HCT116 (cell line): ENCODE data around the gene NCCRP1. TPM values are rescaled to one million over a fixed set of nuclear protein-coding genes. Genes with fewer than 3 reads are reported as not detected.

Source experiments
- ATAC-seq: fragments of 200-7000 bp; cut with Tn5 transposase; 2 replicates; pipeline ENCODE4 v1.9.1; 2020; ENCODE audit warnings: mild to moderate bottlenecking, moderate library complexity
- BruUV-seq: library from RNA; stranded (reverse); fragments of 400-500 nt; replicated peaks from 2 replicates; lab custom pipeline; 2021; lab: Mats Ljungman, UMichigan
- CTCF ChIA-PET: fragments of 300-600 bp; sonication (Branson Sonifier 250); formaldehyde crosslinking; loops from one replicate; lab custom pipeline; 2021; ENCODE audit warnings: antibody characterized with exemption; lab: Charles Lee
- POLR2A ChIA-PET: fragments of 300-600, 350-600 bp; sonication (Branson Sonifier 250); formaldehyde crosslinking; loops from one replicate; lab custom pipeline; 2021; ENCODE audit warnings: antibody characterized with exemption; lab: Charles Lee
- RAD21 ChIA-PET, 2 experiments: fragments of 300-600 bp; sonication (Branson Sonifier 250); formaldehyde crosslinking; loops; one replicate each; lab custom pipeline; 2023; ENCODE audit warnings: low total read pairs in 2 of 2; ENCODE audit not compliant: uncharacterized antibody in 2 of 2, unreplicated experiment in 2 of 2, low non-redundant PET in 1 of 2; lab: Charles Lee
- DNase-seq: peaks from one replicate; pipeline ENCODE4 v3.0.0-alpha.2; 2010; ENCODE audit warnings: low read depth, low spot score
- H2AFZ ChIP-seq: fragments of 200-600 bp; shearing (Covaris generic), sonication (generic); 2 replicates; pipeline ENCODE4 v1.6.1; 2017; ENCODE audit warnings: low read depth, mixed run types, mixed read lengths, antibody characterized with exemption, low read length; ENCODE audit not compliant: poor library complexity, severe bottlenecking
- H3K27ac ChIP-seq: 2 replicates; pipeline ENCODE4 v1.5.1; 2012; ENCODE audit warnings: low read depth, low read length
- H3K27me3 ChIP-seq: fragments of 200-600 bp; sonication (generic); 2 replicates; pipeline ENCODE4 v1.6.1; 2016; ENCODE audit warnings: mixed run types, low read length, mixed read lengths; ENCODE audit not compliant: insufficient read depth
- H3K36me3 ChIP-seq, 2 experiments: fragments of 200-500 bp in 1 of 2; fragments of 200-600 bp in 1 of 2; sonication (Bioruptor generic) in 1 of 2; sonication (generic) in 1 of 2; 2 replicates each; pipeline versions ENCODE4 v1.5.1 to v1.6.1; 2014 to 2016; ENCODE audit warnings: low read length in 2 of 2, inconsistent platforms in 1 of 2, mixed read lengths in 1 of 2, mixed run types in 1 of 2; ENCODE audit not compliant: insufficient read depth in 2 of 2, control insufficient read depth in 1 of 2
- H3K4me1 ChIP-seq, 2 experiments: fragments of 200-600 bp in 1 of 2; sonication (generic) in 1 of 2; 2 replicates each; pipeline versions ENCODE4 v1.5.1 to v1.6.1; 2012 to 2017; ENCODE audit warnings: low read length in 2 of 2, inconsistent platforms in 1 of 2, mild to moderate bottlenecking in 1 of 2, mixed read lengths in 1 of 2, mixed run types in 1 of 2, moderate library complexity in 1 of 2; ENCODE audit not compliant: insufficient read depth in 2 of 2, control insufficient read depth in 1 of 2
- H3K4me2 ChIP-seq: fragments of 200-600 bp; sonication (generic); 2 replicates; pipeline ENCODE4 v1.6.1; 2017; ENCODE audit warnings: mixed run types, low read length, mixed read lengths
- H3K4me3 ChIP-seq, 2 experiments: fragments of 200-600 bp in 1 of 2; sonication (generic) in 1 of 2; replicated peaks in 1 of 2; 2 replicates each; pipeline ENCODE4 v1.5.1; 2011 to 2016; ENCODE audit warnings: low read length in 2 of 2, control low read depth in 1 of 2, low read depth in 1 of 2, mild to moderate bottlenecking in 1 of 2, mixed read lengths in 1 of 2, mixed run types in 1 of 2
- H3K79me2 ChIP-seq: fragments of 200-600 bp; sonication (generic); 2 replicates; pipeline ENCODE4 v1.6.1; 2017; ENCODE audit warnings: mild to moderate bottlenecking, mixed run types, low read length, moderate library complexity, mixed read lengths; ENCODE audit not compliant: insufficient read depth
- H3K9ac ChIP-seq: fragments of 200-600 bp; sonication (generic); 2 replicates; pipeline ENCODE4 v1.6.1; 2016; ENCODE audit warnings: low read length, mixed read lengths
- H3K9me2 ChIP-seq: fragments of 200-600 bp; sonication (generic), shearing (Covaris generic); 2 replicates; pipeline ENCODE4 v1.6.1; 2017; ENCODE audit warnings: mixed run types, mild to moderate bottlenecking, moderate library complexity; ENCODE audit not compliant: insufficient read depth
- H3K9me3 ChIP-seq, 2 experiments: fragments of 200-500 bp in 1 of 2; fragments of 200-600 bp in 1 of 2; sonication (Bioruptor generic) in 1 of 2; sonication (generic) in 1 of 2; 2 replicates each; pipeline ENCODE4 v1.6.1; 2014 to 2017; ENCODE audit warnings: low read length in 2 of 2, mixed read lengths in 2 of 2, inconsistent platforms in 1 of 2, low read depth in 1 of 2, mild to moderate bottlenecking in 1 of 2, mixed run types in 1 of 2, moderate library complexity in 1 of 2; ENCODE audit not compliant: control insufficient read depth in 1 of 2, insufficient read depth in 1 of 2
- H4K20me1 ChIP-seq: fragments of 200-600 bp; sonication (generic), shearing (Covaris generic); 2 replicates; pipeline ENCODE4 v1.6.1; 2017; ENCODE audit warnings: mixed run types, mild to moderate bottlenecking, moderate library complexity; ENCODE audit not compliant: insufficient read depth
- ATF3 ChIP-seq: IDR thresholded peaks from 2 replicates; pipeline ENCODE4 v1.6.1; 2012
- CEBPB ChIP-seq: IDR thresholded peaks from 2 replicates; pipeline ENCODE4 v1.6.1; 2012; ENCODE audit warnings: low read depth
- EGR1 ChIP-seq: IDR thresholded peaks from 2 replicates; pipeline ENCODE4 v1.6.1; 2012; ENCODE audit warnings: low read depth
- POLR2AphosphoS5 ChIP-seq: IDR thresholded peaks from 2 replicates; pipeline ENCODE4 v1.6.1; 2011; ENCODE audit warnings: mild to moderate bottlenecking, low read depth, low read length, moderate library complexity
- RAD21 ChIP-seq: IDR thresholded peaks from 2 replicates; pipeline ENCODE4 v1.6.1; 2012; ENCODE audit warnings: low read depth, mild to moderate bottlenecking
- REST ChIP-seq: IDR thresholded peaks from 2 replicates; pipeline ENCODE4 v1.6.1; 2012; ENCODE audit warnings: low read depth
- SP1 ChIP-seq: IDR thresholded peaks from 2 replicates; pipeline ENCODE4 v1.6.1; 2012; ENCODE audit warnings: low read depth
- SRF ChIP-seq: IDR thresholded peaks from 2 replicates; pipeline ENCODE4 v1.6.1; 2012; ENCODE audit warnings: low read depth
- YY1 ChIP-seq: IDR thresholded peaks from 2 replicates; pipeline ENCODE4 v1.6.1; 2011; ENCODE audit warnings: low read length, low read depth, moderate library complexity, mild to moderate bottlenecking; ENCODE audit not compliant: insufficient replicate concordance; ENCODE audit errors: extremely low read depth
- ZBTB33 ChIP-seq: IDR thresholded peaks from 2 replicates; pipeline ENCODE4 v1.6.1; 2011; ENCODE audit warnings: mild to moderate bottlenecking, low read length, moderate library complexity; ENCODE audit not compliant: insufficient replicate concordance; ENCODE audit errors: extremely low read depth
- ZFX ChIP-seq: fragments of 450-650 bp; IDR thresholded peaks from 2 replicates; pipeline ENCODE4 v1.6.1; 2017
- ZNF274 ChIP-seq: fragments of 200-500 bp; sonication (Bioruptor generic); IDR thresholded peaks from 2 replicates; pipeline ENCODE4 v1.6.1; 2014; ENCODE audit warnings: mild to moderate bottlenecking, low read depth, low read length, inconsistent platforms
- intact Hi-C: fragments of 100-400 bp; cut with micrococcal nuclease; formaldehyde crosslinking; loops from 2 replicates; pipeline ENCODE4 v1.10.0; 2022
- total RNA-seq: library from RNA; stranded (reverse); gene quantifications from one replicate; pipeline ENCODE4 v1.2.1, GENCODE V29; 2021; ENCODE audit not compliant: unreplicated experiment

NCCRP1 gene
- total RNA-seq, 1 experiment from 2014 or later, result 0.12 TPM

GRCh38 chr19:39147480-39147879 lies 49.3 kb upstream of the NCCRP1 start:
- no peaks in the 10 kb centered on the region for H3K27me3 ChIP-seq
- H3K4me3 ChIP-seq, result no peak overlapping the region
- ChIA-PET POLR2A (no interaction called here), CTCF (no interaction called here), RAD21 (no interaction called here)
- no peaks in the 10 kb centered on the region for H3K9me3 ChIP-seq
- intact Hi-C loops, result no loop called here
- no peak overlapping the region for H3K27ac ChIP-seq
- no peaks in the 10 kb centered on the region for H3K9me2 ChIP-seq
- no peak overlapping the region for H3K9ac ChIP-seq
- peaks cover 90% of the 10 kb centered on the region for H3K79me2 ChIP-seq
- DNase-seq (no peak), ATAC-seq (no peak)
- H3K36me3 ChIP-seq, result no peaks in the 10 kb centered on the region
- peaks cover 0 to 4% of the 10 kb centered on the region in 2 experiments; a peak in 1 of 4 replicates for H3K4me1 ChIP-seq
- no peak overlapping the region for H3K4me2 ChIP-seq
- no peak for TF ChIP-seq CEBPB
- TF ChIP-seq ATF3, result no peak
- TF ChIP-seq ZNF274, result no peak
- no peak for TF ChIP-seq SP1
- TF ChIP-seq RAD21, result no peak
- TF ChIP-seq SRF, result no peak
- TF ChIP-seq ZBTB33, result no peak
- TF ChIP-seq EGR1, result no peak
- no peak for TF ChIP-seq YY1
- no peak for TF ChIP-seq POLR2AphosphoS5
- no peak for TF ChIP-seq REST
- no peak for TF ChIP-seq ZFX
- H4K20me1 ChIP-seq, result no peaks in the 10 kb centered on the region
- no peak overlapping the region for H2AFZ ChIP-seq
- BruUV-seq, result no TSS peak
